NCI-H2227 (cell line): ENCODE data around the gene TEX11.
"Not testable (repeated sequence)": the region's sequence is repeated elsewhere in the genome, so short reads cannot be mapped to it uniquely, and the experiment has no call there.

ENCODE experiments used
- DNase-seq: peaks from one replicate; lab custom pipeline; 2025; ENCODE audit not compliant: unreplicated experiment; lab: John Stamatoyannopoulos, UW

The TEX11 gene

GRCh38 chrX:70605352-70605751, 303.2 kb downstream of the TEX11 start:
- no peak for DNase-seq

GRCh38 chrX:70592091-70592490, 316.4 kb downstream of the TEX11 start:
- no peak for DNase-seq

GRCh38 chrX:70587158-70587557, 321.4 kb downstream of the TEX11 start:
- not testable (repeated sequence) for DNase-seq

GRCh38 chrX:70577442-70577841, 331.1 kb downstream of the TEX11 start:
- no peak for DNase-seq

- not testable (repeated sequence) for DNase-seq
Measured at GRCh38 chrX:70569922-70570576, 338.5 kb downstream of the TEX11 start.

GRCh38 chrX:70554948-70555347, 353.6 kb downstream of the TEX11 start:
- DNase-seq: no peak

- no peak for DNase-seq
Measured at GRCh38 chrX:70554523-70554922, 354.0 kb downstream of the TEX11 start.

GRCh38 chrX:70554081-70554480, 354.4 kb downstream of the TEX11 start:
- DNase-seq: no peak

- DNase-seq: no peak
Measured at GRCh38 chrX:70553516-70553915, 355.0 kb downstream of the TEX11 start.

- DNase-seq: no peak
Measured at GRCh38 chrX:70552130-70552704, 356.3 kb downstream of the TEX11 start.

- no peak for DNase-seq
Measured at GRCh38 chrX:70549429-70549828, 359.1 kb downstream of the TEX11 start.

GRCh38 chrX:70535198-70535597, 373.3 kb downstream of the TEX11 start:
- DNase-seq: no peak

- no peak for DNase-seq
Measured at GRCh38 chrX:70527610-70528345, 380.7 kb downstream of the TEX11 start.

- no peak for DNase-seq
Measured at GRCh38 chrX:70527053-70527452, 381.5 kb downstream of the TEX11 start.

- no peak for DNase-seq
Measured at GRCh38 chrX:70525733-70526132, 382.8 kb downstream of the TEX11 start.

GRCh38 chrX:70515692-70516091, 392.8 kb downstream of the TEX11 start:
- DNase-seq: not testable (repeated sequence)

- not testable (repeated sequence) for DNase-seq
Measured at GRCh38 chrX:70515270-70515669, 393.2 kb downstream of the TEX11 start.

GRCh38 chrX:70509078-70509477, 399.4 kb downstream of the TEX11 start:
- DNase-seq: no peak

- no peak for DNase-seq
Measured at GRCh38 chrX:70508296-70508911, 400.1 kb downstream of the TEX11 start.

GRCh38 chrX:70505451-70505841, 403.1 kb downstream of the TEX11 start:
- DNase-seq: no peak

- no peak for DNase-seq
Measured at GRCh38 chrX:70504772-70505450, 403.6 kb downstream of the TEX11 start.
